GM10248 (cell line): ENCODE measurements around the gene SCN8A.

ENCODE experiments used
- CTCF ChIA-PET: fragments of 300-600 bp; sonication (Branson Sonifier 250); formaldehyde crosslinking; extraction: SDS; loops from one replicate; lab custom pipeline; 2021; ENCODE audit warnings: antibody characterized with exemption; lab: Yijun Ruan, JAX
- POLR2A ChIA-PET: fragments of 350-650 bp; sonication (Branson Sonifier 250); formaldehyde crosslinking; extraction: SDS; loops from one replicate; lab custom pipeline; 2020; ENCODE audit warnings: antibody characterized with exemption; lab: Yijun Ruan, JAX
- DNase-seq: peaks from one replicate; pipeline ENCODE4 v3.0.0; 2012; ENCODE audit errors: extremely low spot score
- TF ChIP-seq, protein P1 (sequence below): IDR thresholded peaks from 2 replicates; pipeline ENCODE4 v1.5.1; 2012; ENCODE audit warnings: mild to moderate bottlenecking, low read depth; ENCODE audit errors: extremely low read depth, missing control alignments, control extremely low read depth

The SCN8A gene

DNA sequence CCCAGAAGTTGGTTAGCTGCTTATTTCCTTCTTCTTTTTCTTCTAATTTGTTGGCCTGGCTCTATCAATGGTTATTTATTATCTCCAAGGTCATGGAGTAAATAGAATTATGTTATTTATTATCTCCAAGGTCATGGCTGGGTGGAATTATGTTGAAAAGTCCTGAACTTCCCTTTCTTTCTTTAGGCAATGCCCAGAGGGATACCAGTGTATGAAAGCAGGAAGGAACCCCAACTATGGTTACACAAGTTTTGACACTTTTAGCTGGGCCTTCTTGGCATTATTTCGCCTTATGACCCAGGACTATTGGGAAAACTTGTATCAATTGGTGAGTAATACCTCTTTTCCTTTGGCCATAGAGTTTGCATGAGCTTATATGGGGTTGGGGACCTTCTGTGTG is 111.6 kb downstream of the SCN8A start:
- TF ChIP-seq, protein P1, sequence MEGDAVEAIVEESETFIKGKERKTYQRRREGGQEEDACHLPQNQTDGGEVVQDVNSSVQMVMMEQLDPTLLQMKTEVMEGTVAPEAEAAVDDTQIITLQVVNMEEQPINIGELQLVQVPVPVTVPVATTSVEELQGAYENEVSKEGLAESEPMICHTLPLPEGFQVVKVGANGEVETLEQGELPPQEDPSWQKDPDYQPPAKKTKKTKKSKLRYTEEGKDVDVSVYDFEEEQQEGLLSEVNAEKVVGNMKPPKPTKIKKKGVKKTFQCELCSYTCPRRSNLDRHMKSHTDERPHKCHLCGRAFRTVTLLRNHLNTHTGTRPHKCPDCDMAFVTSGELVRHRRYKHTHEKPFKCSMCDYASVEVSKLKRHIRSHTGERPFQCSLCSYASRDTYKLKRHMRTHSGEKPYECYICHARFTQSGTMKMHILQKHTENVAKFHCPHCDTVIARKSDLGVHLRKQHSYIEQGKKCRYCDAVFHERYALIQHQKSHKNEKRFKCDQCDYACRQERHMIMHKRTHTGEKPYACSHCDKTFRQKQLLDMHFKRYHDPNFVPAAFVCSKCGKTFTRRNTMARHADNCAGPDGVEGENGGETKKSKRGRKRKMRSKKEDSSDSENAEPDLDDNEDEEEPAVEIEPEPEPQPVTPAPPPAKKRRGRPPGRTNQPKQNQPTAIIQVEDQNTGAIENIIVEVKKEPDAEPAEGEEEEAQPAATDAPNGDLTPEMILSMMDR: no peak
- DNase-seq: no peak
- ChIA-PET CTCF (no interaction called here), POLR2A (no interaction called here)

GRCh38 chr12:51705450-51705849 is 114.4 kb downstream of the SCN8A start:
- TF ChIP-seq, protein P1: no peak
- ChIA-PET POLR2A (no interaction called here), CTCF (no interaction called here)
- no peak for DNase-seq

- no peak for DNase-seq
- ChIA-PET POLR2A (no interaction called here), CTCF (no interaction called here)
- TF ChIP-seq, protein P1: no peak
Observed at GRCh38 chr12:51706206-51706605, 115.2 kb downstream of the SCN8A start.

DNA sequence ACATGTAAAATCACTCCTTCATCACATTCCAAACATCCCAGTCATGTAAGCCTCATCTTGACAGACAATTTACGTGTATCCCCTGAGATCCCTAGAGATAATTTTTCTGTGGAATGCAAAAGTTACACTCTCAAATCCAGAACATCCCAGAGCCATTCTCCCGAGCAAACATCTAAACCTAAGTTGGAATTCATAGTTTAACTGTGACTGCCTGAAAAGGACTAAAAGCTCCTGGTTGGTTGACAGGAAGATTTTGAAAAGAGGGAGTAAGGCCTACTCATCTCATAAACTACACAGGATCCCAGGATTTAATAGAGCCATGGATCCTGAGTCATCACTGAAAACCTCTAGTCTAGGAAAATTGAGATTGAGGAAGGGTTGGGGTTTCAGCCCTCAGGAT is 123.6 kb downstream of the SCN8A start:
- ChIA-PET POLR2A (no interaction called here), CTCF (no interaction called here)
- TF ChIP-seq, protein P1: no peak

GRCh38 chr12:51717326-51717925 is 126.4 kb downstream of the SCN8A start:
- TF ChIP-seq, protein P1: no peak
- POLR2A ChIA-PET: no interaction called here
- CTCF ChIA-PET: no interaction called here
- DNase-seq: no peak

More for the DNA sequence above, 123.6 kb downstream of the SCN8A start:
- DNase-seq: no peak

DNA sequence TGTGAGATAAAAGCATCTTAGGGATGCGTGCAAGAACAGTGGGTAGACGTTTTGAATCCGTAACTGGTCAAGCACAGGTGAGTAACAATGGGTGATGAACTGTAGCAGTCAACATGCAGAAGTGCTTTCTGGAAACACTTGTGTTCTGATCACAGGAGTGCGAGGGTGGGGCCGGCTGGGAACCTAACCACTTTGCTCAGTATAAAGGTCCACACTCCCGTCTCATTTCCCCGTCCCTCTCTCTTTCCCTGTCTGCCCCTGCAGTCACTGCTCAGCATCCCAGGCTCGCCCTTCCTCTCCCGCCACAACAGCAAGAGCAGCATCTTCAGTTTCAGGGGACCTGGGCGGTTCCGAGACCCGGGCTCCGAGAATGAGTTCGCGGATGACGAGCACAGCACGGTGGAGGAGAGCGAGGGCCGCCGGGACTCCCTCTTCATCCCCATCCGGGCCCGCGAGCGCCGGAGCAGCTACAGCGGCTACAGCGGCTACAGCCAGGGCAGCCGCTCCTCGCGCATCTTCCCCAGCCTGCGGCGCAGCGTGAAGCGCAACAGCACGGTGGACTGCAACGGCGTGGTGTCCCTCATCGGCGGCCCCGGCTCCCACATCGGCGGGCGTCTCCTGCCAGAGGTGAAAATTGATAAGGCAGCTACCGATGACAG is 130.4 kb downstream of the SCN8A start:
- POLR2A ChIA-PET: no interaction called here
- DNase-seq: peak; percentile 18
- CTCF ChIA-PET: no interaction called here
- TF ChIP-seq, protein P1: no peak
